Activated CD4-positive, alpha-beta T cell treated with anti-CD3 and anti-CD28 coated beads, Interleukin-2, amount 10 ng/mL, durations not matched to agents 7 days and 5 days (primary cell): ENCODE measurements around the gene ZFR. TPM values are rescaled to one million over a fixed set of nuclear protein-coding genes. Genes with fewer than 3 reads are reported as not detected.
"Not testable (repeated sequence)": the region's sequence is repeated elsewhere in the genome, so short reads cannot be mapped to it uniquely, and the experiment has no call there.

Source experiments
- CTCF ChIA-PET: fragments of 350-600 bp; sonication (Branson Sonifier 250); formaldehyde crosslinking; loops from one replicate; lab custom pipeline; 2021; ENCODE audit warnings: antibody characterized with exemption; lab: Charles Lee
- POLR2A ChIA-PET: fragments of 350-600 bp; sonication (Branson Sonifier 250); formaldehyde crosslinking; loops from one replicate; lab custom pipeline; 2021; ENCODE audit warnings: antibody characterized with exemption; lab: Charles Lee
- DNase-seq: peaks from one replicate; pipeline ENCODE4 v3.0.0-alpha.2; 2020
- H3K27ac Mint-ChIP-seq: one replicate; pipeline ENCODE4 v1.8.0; 2021; ENCODE audit warnings: mild to moderate bottlenecking, moderate library complexity, mixed read lengths
- H3K27me3 Mint-ChIP-seq: one replicate; pipeline ENCODE4 v1.8.0; 2021; ENCODE audit warnings: mixed read lengths
- H3K36me3 Mint-ChIP-seq: one replicate; pipeline ENCODE4 v1.8.0; 2021; ENCODE audit warnings: low read depth, mixed read lengths
- H3K4me1 Mint-ChIP-seq: one replicate; pipeline ENCODE4 v1.8.0; 2021; ENCODE audit warnings: mixed read lengths
- H3K4me3 Mint-ChIP-seq: one replicate; pipeline ENCODE4 v1.8.0; 2021; ENCODE audit warnings: mild to moderate bottlenecking, moderate library complexity, mixed read lengths
- H3K9me3 Mint-ChIP-seq: one replicate; pipeline ENCODE4 v1.8.0; 2021; ENCODE audit warnings: mixed read lengths
- total RNA-seq, 2 experiments: library from RNA; stranded (reverse); gene quantifications; one replicate each; pipeline ENCODE4 v1.2.3, GENCODE V29; 2021

The ZFR gene
- total RNA-seq, 2 experiments from 2014 or later = 46.6 to 52.1 TPM

- Mint-ChIP-seq H3K27me3 (no peaks in the 10 kb centered on the region), H3K4me1 (peaks cover 5% of the 10 kb centered on the region), H3K9me3 (peaks cover 6% of the 10 kb centered on the region), H3K27ac (no peak overlapping the region), H3K36me3 (peaks cover 5% of the 10 kb centered on the region), H3K4me3 (no peak overlapping the region)
- ChIA-PET CTCF (no interaction called here), POLR2A (interaction anchor here (0.5 to 0.6 kb wide), 2 partner anchors 216 to 480 kb away, joined by 3 read pairs; no protein-coding TSS in a partner anchor)
- DNase-seq = no peak
Observed at GRCh38 chr5:32322882-32323281, 121.7 kb downstream of the ZFR start.

GRCh38 chr5:32321787-32322186 lies 122.8 kb downstream of the ZFR start:
- H3K9me3 Mint-ChIP-seq, H3K4me1 Mint-ChIP-seq, H3K27me3 Mint-ChIP-seq, DNase-seq, POLR2A ChIA-PET, H3K36me3 Mint-ChIP-seq, H3K27ac Mint-ChIP-seq, H3K4me3 Mint-ChIP-seq: not testable (repeated sequence)
- CTCF ChIA-PET = interaction anchor here (0.5 kb wide), 1 partner anchor 193 kb away, joined by 3 read pairs; no protein-coding TSS in a partner anchor

- Mint-ChIP-seq H3K4me1 (peaks cover 3% of the 10 kb centered on the region), H3K4me3 (no peak overlapping the region), H3K27ac (no peak overlapping the region), H3K36me3 (peaks cover 5% of the 10 kb centered on the region), H3K27me3 (no peaks in the 10 kb centered on the region), H3K9me3 (peaks cover 6% of the 10 kb centered on the region)
- no peak for DNase-seq
- ChIA-PET POLR2A (no interaction called here), CTCF (interaction anchor here (1.0 kb wide), 1 partner anchor 23 kb away, joined by 4 read pairs; no protein-coding TSS in a partner anchor)
Observed at GRCh38 chr5:32320576-32320975, 124.0 kb downstream of the ZFR start.

GRCh38 chr5:32319926-32320543 lies 124.5 kb downstream of the ZFR start:
- Mint-ChIP-seq H3K4me1 (peaks cover under 1% of the 10 kb centered on the region), H3K4me3 (no peak overlapping the region), H3K27ac (no peak overlapping the region), H3K9me3 (peaks cover 6% of the 10 kb centered on the region), H3K27me3 (no peaks in the 10 kb centered on the region), H3K36me3 (peaks cover 5% of the 10 kb centered on the region)
- ChIA-PET POLR2A (no interaction called here), CTCF (interaction anchor here (0.7 to 1.8 kb wide), 4 partner anchors 10 to 147 kb away, joined by 3 to 7 read pairs (median 4); no protein-coding TSS in a partner anchor)
- DNase-seq = no peak

- DNase-seq = no peak
- Mint-ChIP-seq H3K27ac (no peak overlapping the region), H3K9me3 (peaks cover 6% of the 10 kb centered on the region), H3K36me3 (peaks cover 5% of the 10 kb centered on the region), H3K27me3 (no peaks in the 10 kb centered on the region), H3K4me3 (no peak overlapping the region), H3K4me1 (peaks cover under 1% of the 10 kb centered on the region)
- ChIA-PET CTCF (interaction anchor here (0.7 to 1.8 kb wide), 4 partner anchors 10 to 146 kb away, joined by 3 to 7 read pairs (median 4); no protein-coding TSS in a partner anchor), POLR2A (no interaction called here)
Observed at GRCh38 chr5:32319392-32319791, 125.1 kb downstream of the ZFR start.

- peaks cover 5% of the 10 kb centered on the region for H3K36me3 Mint-ChIP-seq
- H3K27ac Mint-ChIP-seq = no peak overlapping the region
- H3K27me3 Mint-ChIP-seq = no peaks in the 10 kb centered on the region
- peaks cover 4% of the 10 kb centered on the region for H3K4me1 Mint-ChIP-seq
- H3K4me3 Mint-ChIP-seq = no peak overlapping the region
- H3K9me3 Mint-ChIP-seq = peaks cover 6% of the 10 kb centered on the region
- CTCF ChIA-PET = interaction anchor here (0.9 to 1.4 kb wide), 2 partner anchors 12 to 172 kb away, joined by 3 to 6 read pairs; no protein-coding TSS in a partner anchor
- POLR2A ChIA-PET = interaction anchor here (0.6 kb wide), 1 partner anchor 87 kb away, joined by 4 read pairs; no protein-coding TSS in a partner anchor
- no peak for DNase-seq
Observed at GRCh38 chr5:32317041-32317440, 127.5 kb downstream of the ZFR start.

- H3K27ac Mint-ChIP-seq = no peak overlapping the region
- H3K4me3 Mint-ChIP-seq = no peak overlapping the region
- peaks cover 17% of the 10 kb centered on the region for H3K4me1 Mint-ChIP-seq
- CTCF ChIA-PET = interaction anchor here (1.2 kb wide), 1 partner anchor 15 kb away, joined by 3 read pairs; no protein-coding TSS in a partner anchor
- no peaks in the 10 kb centered on the region for H3K9me3 Mint-ChIP-seq
- peaks cover 10% of the 10 kb centered on the region for H3K36me3 Mint-ChIP-seq
- H3K27me3 Mint-ChIP-seq = no peaks in the 10 kb centered on the region
- no peak for DNase-seq
- POLR2A ChIA-PET = no interaction called here
Observed at GRCh38 chr5:32315221-32316014, 129.1 kb downstream of the ZFR start.

GRCh38 chr5:32314658-32315057 lies 129.9 kb downstream of the ZFR start:
- H3K9me3 Mint-ChIP-seq = no peaks in the 10 kb centered on the region
- H3K36me3 Mint-ChIP-seq = peaks cover 14% of the 10 kb centered on the region
- H3K27ac Mint-ChIP-seq = peak overlapping the region; percentile 63
- no peak for DNase-seq
- POLR2A ChIA-PET = no interaction called here
- no peaks in the 10 kb centered on the region for H3K27me3 Mint-ChIP-seq
- peaks cover 23% of the 10 kb centered on the region for H3K4me1 Mint-ChIP-seq
- CTCF ChIA-PET = interaction anchor here (1.2 kb wide), 1 partner anchor 16 kb away, joined by 3 read pairs; no protein-coding TSS in a partner anchor
- H3K4me3 Mint-ChIP-seq = peak overlapping the region; percentile 51

GRCh38 chr5:32314152-32314488 lies 130.4 kb downstream of the ZFR start:
- H3K27ac Mint-ChIP-seq = peak overlapping the region; percentile 63
- H3K9me3 Mint-ChIP-seq, DNase-seq, POLR2A ChIA-PET, H3K27me3 Mint-ChIP-seq: not testable (repeated sequence)
- CTCF ChIA-PET = interaction anchor here (0.6 to 1.5 kb wide), 3 partner anchors 16 to 82 kb away, joined by 3 to 6 read pairs (median 4); no protein-coding TSS in a partner anchor
- H3K4me1 Mint-ChIP-seq = peaks cover 28% of the 10 kb centered on the region
- H3K36me3 Mint-ChIP-seq = peaks cover 18% of the 10 kb centered on the region
- peak overlapping the region; percentile 51 for H3K4me3 Mint-ChIP-seq

GRCh38 chr5:32312595-32313332 lies 131.8 kb downstream of the ZFR start, which contains the start of gene MTMR12:
Gene MTMR12 (minus strand): TSS chr5:32312939. CDS start chr5:32312838, 101 bp downstream.
- Mint-ChIP-seq H3K4me3 (peak within 1 kb of the TSS; percentile 83), H3K9me3 (no peaks in the 10 kb centered on the region), H3K27ac (peak within 1 kb of the TSS; percentile 94), H3K4me1 (peaks cover 35% of the 10 kb centered on the region), H3K27me3 (no peaks in the 10 kb centered on the region), H3K36me3 (peaks cover 25% of the 10 kb centered on the region)
- DNase-seq = peak; percentile 100
- CTCF ChIA-PET = interaction anchor here (0.6 to 1.5 kb wide), 2 partner anchors 36 to 80 kb away, joined by 3 to 6 read pairs; no protein-coding TSS in a partner anchor
- POLR2A ChIA-PET = no interaction called here

- CTCF ChIA-PET = no interaction called here
- Mint-ChIP-seq H3K27ac (peak overlapping the region; percentile 88), H3K4me1 (peaks cover 35% of the 10 kb centered on the region), H3K4me3 (peak overlapping the region; percentile 80), H3K36me3 (peaks cover 31% of the 10 kb centered on the region), H3K9me3 (no peaks in the 10 kb centered on the region), H3K27me3 (no peaks in the 10 kb centered on the region)
- DNase-seq = peak; percentile 41
- POLR2A ChIA-PET = no interaction called here
Observed at GRCh38 chr5:32312197-32312594, 132.3 kb downstream of the ZFR start.
